SK-N-MC (cell line): ENCODE measurements around the gene ERFE.

Source experiments
- EZH2 ChIP-seq: fragments of 200-600 bp; sonication (generic); IDR thresholded peaks from one replicate; pipeline ENCODE4 v1.6.1; 2017; ENCODE audit warnings: antibody characterized with exemption
- POLR2AphosphoS5 ChIP-seq: IDR thresholded peaks from 2 replicates; pipeline ENCODE4 v1.6.1; 2012; ENCODE audit warnings: mild to moderate bottlenecking, low read depth, low read length, borderline replicate concordance

- TF ChIP-seq POLR2AphosphoS5 (no peak), EZH2 (no peak)
Measured at GRCh38 chr2:238167761-238168160, 9.0 kb downstream of the ERFE start.
